Heart left ventricle (tissue), 13 donors: ENCODE measurements around the gene GABRG2.

Source experiments
- POLR2A ChIP-seq, 2 donors: fragments of 450-650 bp; IDR thresholded peaks; one replicate each; pipeline ENCODE4 v1.6.1; 2017; ENCODE audit warnings: antibody characterized with exemption in 2 of 2, mild to moderate bottlenecking in 2 of 2, moderate library complexity in 2 of 2
- TF ChIP-seq, protein P1 (sequence below), 12 donors: fragments of 200-600 bp; sonication (generic) in 4 of 12; IDR thresholded peaks; one replicate each; pipeline versions ENCODE4 v1.5.0 to v1.8.0; 2018 to 2022; ENCODE audit warnings: antibody characterized with exemption in 12 of 12, mild to moderate bottlenecking in 5 of 12
- donor health status: ischemic (EF 13 %, LVEDD 7.1; RV severe dilation, severe dysfunction).
- donor health status: DM: no; HTN: yes; CAD: no.
- donor health status: DM: no; HTN: no; CAD: no.
- donor health status: ischemic (EF 25% LVEDD 6.9; RV normal size, moderate dysfunction).
- donor health status: ischemic (EF 25% LVEDD 5.7; RV mildly dilated, moderate dysfunction).
- donor health status: ischemic (EF 35%, LVEDD 5.7; RV mildly dilated, moderate dysfunction).
- donor health status: nonischemic (EF 11% LVEDD 7.7; RV severe dilation, severe dysfunction).
- donor health status: DM: yes; HTN: yes; CAD: no.
- donor health status: PGD.
- donor health status: ischemic (EF 29% LVEDD 5.4; RV normal size, mild dysfunction).
- donor health status: nonischemic (EF 23%, LVEDD 6.1; RV moderate dilation, normal function).

- TF ChIP-seq, protein P1, sequence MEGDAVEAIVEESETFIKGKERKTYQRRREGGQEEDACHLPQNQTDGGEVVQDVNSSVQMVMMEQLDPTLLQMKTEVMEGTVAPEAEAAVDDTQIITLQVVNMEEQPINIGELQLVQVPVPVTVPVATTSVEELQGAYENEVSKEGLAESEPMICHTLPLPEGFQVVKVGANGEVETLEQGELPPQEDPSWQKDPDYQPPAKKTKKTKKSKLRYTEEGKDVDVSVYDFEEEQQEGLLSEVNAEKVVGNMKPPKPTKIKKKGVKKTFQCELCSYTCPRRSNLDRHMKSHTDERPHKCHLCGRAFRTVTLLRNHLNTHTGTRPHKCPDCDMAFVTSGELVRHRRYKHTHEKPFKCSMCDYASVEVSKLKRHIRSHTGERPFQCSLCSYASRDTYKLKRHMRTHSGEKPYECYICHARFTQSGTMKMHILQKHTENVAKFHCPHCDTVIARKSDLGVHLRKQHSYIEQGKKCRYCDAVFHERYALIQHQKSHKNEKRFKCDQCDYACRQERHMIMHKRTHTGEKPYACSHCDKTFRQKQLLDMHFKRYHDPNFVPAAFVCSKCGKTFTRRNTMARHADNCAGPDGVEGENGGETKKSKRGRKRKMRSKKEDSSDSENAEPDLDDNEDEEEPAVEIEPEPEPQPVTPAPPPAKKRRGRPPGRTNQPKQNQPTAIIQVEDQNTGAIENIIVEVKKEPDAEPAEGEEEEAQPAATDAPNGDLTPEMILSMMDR (IDR thresholded peaks at IDR 0.05) = no peak
- no peak for TF ChIP-seq POLR2A (IDR thresholded peaks at IDR 0.05)
Observed at GRCh38 chr5:162091336-162091735, 23.8 kb downstream of the GABRG2 start.
